ENCODE results near the gene MMP24.

GRCh38 chr20:35296101-35296554 is 69.6 kb downstream of the MMP24 start:
- TF ChIP-seq CTCF (conservative IDR thresholded peaks at IDR 0.05; ENCODE audit: low read depth, low read length) (no peak), EZH2phosphoT487 (IDR thresholded peaks at IDR 0.05; ENCODE audit: borderline replicate concordance, low read length) (no peak), EZH2 (IDR thresholded peaks at IDR 0.05; ENCODE audit: low read length, unreplicated experiment) (no peak)

All from PC-3 (cell line).